Activated CD4-positive, alpha-beta T cell treated with anti-CD3 and anti-CD28 coated beads, Interleukin-2, amount 50 U/mL, for 4 hours (primary cell): ENCODE data around the gene LGR6.
"Not testable (repeated sequence)": the region's sequence is repeated elsewhere in the genome, so short reads cannot be mapped to it uniquely, and the experiment has no call there.

Experiments
- DNase-seq, 2 experiments: peaks; one replicate each; pipeline ENCODE4 v3.0.0-alpha.2; 2020

Gene LGR6

DNA sequence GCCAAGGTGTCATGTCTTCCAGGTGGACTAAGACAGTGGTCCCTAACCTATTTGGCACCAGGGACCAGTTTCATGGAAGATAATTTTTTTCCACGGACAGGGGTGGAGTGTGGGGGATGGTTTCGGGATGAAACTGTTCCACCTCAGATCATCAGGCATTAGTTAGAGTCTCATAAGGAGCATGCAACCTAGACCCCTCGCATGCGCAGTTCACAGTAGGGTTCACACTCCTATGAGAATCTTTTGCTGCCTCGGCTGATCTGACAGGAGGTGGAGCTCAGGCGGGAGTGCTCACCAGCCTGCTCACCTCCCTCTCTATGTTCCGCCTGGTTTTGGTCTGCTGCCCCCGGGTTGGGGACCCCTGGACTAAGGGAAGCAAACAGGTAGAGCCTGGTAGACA, 30.9 kb downstream of the LGR6 start:
- DNase-seq = no peak

DNA sequence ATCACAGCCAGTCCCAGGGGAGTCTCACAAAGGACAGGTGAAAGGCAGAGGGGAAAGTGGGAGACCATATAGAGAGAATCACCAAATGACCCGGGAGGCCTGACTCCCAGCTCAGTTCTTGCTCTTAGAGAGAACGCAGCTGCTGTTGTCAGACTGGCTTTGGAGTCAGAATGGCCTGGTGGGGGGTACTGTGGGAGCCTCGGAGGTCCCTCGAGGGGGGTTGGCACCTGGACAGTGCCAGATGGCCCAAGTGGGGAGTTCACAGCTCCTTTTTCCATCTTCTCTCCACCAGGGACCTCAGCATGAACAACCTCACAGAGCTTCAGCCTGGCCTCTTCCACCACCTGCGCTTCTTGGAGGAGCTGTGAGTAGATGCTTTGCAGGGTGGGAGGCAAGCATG, 31.5 kb downstream of the LGR6 start:
- no peak for DNase-seq

DNA sequence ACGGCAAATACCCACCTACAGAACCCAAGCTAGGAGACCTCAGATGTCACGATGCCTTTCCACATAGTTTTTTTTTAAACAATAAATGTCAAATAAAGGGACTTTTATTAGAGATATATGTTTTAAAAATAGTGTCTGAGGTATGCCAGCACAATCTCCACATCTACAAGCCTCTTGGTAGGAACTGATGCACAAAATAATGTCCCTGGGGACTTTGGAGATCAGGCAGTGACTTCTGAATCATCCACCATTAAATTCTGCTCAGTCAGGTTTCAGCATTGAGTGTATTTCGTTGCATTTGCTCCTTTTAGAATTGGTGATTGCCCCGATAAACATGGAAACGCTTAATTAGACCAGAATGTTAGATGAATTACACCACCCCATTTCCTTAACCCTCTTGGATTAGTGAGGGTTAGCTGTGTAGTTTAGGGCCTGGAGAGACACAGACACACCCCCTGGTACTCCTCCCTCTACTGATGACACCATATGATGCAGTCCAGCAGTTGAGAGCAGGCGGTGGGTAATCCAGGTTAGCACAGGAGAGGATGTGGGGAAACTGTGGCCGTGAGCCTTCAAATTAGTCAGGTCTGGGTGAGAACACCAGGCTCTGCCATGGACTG, 33.6 kb downstream of the LGR6 start:
- DNase-seq = no peak

DNA sequence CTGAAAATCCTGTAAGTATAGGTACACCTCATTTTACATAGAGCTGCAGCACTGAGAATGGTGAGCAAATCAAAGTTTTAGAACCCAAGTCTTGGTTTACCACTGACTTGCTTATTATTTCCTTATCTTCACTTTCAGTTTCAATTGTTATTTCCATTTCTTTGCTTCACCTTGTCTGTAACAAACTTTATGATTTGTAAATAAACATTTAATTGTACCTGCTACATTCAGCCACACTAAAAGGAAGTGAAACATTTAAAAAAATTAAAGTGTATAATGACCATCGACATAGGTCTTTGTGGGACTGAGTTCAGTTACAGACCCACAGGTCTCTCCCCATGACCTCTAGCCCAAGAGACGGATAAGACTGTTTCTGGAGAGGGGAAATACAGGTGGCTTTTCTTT, 34.4 kb downstream of the LGR6 start:
- no peak for DNase-seq

DNA sequence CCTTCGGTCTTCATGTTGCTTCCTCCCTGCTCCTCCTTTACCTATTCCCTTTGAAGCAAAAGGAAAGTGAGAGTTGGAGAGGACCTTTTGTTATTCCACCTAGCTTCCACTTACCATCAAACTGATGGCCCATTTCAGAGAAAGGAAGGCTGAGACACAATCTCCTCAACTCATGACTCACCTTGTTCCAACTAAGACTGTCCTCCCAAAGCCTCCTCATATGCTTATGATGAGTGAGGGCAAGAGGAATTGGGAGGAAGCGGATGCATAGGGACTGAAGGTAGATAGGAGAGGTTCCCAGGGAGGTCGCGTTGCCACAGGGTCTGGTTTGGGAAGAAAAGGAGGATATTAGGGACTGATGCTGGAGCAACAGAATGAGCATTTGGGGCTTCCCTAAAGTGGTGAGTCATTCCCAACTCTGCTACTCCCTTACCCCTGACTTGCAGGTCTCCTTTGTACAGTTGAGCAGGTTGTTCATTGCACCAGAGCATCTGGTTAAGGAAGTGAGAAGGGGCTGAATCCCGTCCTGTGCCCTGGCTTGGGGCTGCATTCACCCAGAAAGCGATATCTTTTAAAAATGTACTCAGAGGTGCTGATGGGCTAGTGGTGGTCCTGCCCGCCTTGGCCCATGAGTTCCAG, 35.0 kb downstream of the LGR6 start:
- no peak for DNase-seq

DNA sequence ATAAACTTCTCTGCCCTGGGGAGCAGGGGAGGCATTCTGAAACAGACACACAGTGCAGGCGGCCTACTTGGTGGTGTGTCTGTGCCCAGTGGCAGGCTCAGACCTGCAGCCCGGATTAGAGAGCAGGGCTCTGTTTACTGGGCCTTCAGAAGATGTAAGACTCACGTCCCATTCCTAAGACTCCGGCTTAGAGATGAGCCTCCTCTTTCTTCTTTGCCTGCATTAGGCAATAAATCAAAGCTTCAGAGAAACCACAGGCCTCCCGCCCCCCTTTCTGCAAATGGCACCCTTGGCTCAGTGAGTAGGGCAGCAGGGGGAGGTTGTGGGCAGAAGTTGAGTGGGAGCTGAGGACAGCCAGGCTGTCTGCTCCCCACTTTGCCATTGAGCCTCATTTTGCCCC, 35.8 kb downstream of the LGR6 start:
- no peak for DNase-seq

DNA sequence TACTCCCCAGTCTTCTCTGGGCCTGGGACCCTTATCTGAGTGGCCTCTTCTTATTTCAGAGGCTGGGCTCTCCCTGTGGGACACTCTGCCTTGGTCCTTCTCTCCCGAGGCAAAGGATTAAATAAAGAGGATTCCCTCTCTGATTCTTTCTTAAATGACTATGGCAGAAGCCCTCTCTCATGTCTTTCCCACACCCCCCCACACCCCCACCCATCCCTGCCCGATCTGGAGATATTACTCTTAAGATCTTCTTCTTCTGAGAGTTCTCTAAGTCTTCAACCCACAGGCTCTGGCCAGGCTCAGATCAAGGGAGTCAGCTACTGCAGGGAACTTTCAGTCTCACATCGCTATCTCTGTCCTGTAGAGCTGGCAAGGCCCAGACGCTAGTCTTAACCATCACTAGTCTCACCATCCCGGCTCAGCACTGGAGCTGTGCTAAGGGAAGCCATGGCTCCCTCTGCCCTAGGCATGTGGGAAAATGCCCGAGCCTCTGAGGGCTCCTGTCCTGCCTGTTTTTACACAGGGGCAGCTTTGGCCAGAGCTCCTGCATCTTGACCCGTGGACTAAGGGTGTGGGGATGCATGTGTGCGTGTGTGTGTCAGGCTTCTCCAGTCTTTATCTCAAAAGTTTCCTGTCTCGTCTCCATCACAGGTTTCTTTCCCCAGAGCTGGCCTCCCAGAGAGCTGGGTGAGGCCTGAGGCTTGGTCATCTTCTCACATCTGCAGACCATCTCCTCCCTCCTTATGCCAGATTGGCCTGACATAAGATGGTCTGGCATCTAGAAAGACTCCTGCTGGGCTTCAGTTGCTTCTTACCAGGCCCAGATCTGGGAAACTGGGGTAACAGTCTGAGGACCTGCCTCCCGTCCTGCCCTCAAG, 36.7 kb downstream of the LGR6 start:
- no peak for DNase-seq

DNA sequence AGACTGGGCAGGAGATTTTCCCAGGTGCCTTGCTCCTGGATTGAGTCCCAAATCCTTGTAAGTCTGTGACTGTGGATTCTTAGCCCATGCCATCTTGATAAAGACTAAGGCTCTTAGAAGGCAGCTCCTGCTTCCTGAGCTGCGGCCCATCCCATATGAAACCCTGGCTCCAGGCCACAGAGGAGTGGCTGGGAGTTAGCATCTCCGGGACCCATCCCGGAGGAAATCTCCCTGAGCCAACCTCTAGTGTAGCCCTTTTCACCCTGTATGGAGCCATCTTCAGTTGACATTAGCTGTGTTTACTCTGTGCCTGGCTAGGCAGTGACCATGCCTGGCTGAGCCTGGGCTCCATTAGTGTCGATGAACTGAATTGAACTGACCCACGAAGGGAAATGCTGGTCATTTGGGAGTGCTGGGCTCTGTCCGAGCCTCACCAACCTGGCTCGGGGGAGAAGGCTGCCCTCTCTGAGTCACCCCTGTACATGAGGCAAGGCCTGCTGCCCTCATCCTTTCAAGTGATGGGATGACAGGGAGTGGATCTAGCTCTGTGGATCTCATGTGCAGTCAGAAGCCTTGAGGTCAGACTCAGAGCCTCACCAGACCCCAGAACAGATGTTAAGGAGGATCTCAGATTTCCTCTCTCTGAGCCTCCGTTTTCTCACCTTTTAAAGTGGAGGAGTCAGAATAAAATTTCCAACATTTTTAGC, 37.5 kb downstream of the LGR6 start:
- DNase-seq = no peak

DNA sequence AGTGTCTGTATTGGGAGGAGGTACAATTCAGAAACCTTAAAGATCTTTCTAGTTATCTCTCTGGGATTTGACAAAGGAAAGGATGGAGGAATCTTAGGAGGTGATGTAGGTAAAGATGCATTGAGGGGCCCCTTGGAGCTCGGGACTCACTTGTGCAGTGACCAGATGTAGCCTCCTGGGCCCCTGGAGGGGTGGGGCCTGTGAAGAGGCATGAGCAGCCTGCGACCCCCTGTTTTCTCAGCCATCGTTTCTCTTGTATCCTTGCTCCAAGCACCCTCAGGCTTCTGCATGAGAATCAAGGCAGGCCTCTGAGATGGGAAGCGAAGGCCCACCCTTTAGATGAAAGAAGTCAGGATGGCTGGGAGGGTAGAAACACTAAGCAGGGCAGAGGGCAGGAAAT, 39.6 kb downstream of the LGR6 start:
- no peak for DNase-seq

DNA sequence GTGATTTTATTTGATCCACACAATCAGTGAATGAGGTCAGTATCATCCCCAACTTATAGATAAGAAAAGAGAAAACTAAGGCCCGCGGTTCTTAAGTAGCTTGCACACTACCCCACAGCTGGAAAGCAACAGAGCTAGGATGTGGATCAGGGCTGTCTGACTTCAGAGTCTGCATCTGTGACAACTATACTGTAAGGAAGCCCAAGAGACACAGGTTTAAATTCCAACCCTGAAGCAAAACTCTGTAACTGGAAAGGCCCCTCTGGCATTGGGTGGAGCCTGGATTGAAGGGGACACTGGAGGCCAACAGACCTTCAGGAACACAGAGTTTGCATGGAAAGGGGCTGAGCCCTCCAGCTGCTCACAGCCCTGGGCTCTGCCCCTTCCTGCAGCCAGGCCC, 40.2 kb downstream of the LGR6 start:
- DNase-seq = no peak

DNA sequence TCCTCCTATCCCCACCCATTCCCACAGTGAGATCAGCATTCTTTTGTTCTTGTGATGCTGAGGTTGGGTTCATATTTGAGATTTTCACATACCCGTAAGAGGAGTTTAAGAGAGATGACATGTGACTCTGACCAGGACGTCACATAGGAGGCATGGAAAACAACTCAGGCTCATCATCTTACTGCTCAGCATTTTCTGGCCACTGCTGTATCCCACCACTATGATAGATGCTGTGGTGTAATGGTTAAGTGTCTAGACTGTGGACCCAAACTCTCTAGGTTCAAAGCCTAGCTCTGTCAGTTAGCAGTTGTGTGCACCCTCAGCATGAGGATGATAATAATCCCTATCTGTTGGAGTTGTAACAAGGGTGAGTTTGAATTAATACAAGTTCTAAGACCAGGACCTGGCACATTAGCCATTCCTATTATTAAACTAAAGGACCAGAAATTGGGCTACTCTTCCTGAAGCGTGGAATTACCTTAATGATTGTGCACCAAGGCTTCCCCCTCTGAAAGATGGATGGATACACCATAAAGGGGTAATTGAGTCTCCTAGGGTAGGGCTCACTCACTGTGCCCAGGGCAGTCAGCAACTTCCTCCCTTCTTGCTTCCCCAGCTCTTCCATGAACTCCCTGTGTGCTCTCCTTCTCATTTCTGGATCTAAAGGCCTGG, 40.9 kb downstream of the LGR6 start:
- DNase-seq = no peak

DNA sequence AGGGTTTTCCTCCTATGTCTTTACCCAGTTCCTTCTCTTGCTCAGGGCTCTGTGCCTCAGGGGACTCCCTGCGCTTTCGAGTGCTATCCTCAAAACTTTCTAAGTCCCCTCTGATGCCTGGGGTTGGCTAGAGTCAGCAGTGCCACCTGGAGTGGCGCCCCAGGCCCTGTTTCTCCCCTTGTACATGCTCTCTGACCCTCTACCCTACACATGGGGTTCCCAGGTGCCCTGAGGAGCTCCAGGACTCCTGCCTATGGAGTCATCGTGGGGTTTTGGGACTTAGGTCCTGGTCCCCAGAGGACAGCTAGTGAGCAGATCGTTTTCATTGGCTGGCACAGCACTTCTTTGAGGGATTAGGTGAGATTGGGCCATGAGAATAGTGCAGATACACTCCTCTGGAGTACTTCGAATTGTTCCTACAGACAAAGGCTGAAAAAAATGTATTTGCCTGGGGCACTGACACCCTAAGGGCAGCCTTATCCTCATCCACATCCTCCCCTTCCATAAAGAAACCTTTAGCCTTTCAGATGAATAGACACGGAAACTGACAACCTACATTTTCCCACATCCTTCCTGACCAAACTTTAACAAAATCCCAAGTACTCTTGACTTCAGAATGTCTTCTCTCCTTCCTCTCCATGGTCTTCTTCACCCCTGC, 41.5 kb downstream of the LGR6 start:
- no peak for DNase-seq

DNA sequence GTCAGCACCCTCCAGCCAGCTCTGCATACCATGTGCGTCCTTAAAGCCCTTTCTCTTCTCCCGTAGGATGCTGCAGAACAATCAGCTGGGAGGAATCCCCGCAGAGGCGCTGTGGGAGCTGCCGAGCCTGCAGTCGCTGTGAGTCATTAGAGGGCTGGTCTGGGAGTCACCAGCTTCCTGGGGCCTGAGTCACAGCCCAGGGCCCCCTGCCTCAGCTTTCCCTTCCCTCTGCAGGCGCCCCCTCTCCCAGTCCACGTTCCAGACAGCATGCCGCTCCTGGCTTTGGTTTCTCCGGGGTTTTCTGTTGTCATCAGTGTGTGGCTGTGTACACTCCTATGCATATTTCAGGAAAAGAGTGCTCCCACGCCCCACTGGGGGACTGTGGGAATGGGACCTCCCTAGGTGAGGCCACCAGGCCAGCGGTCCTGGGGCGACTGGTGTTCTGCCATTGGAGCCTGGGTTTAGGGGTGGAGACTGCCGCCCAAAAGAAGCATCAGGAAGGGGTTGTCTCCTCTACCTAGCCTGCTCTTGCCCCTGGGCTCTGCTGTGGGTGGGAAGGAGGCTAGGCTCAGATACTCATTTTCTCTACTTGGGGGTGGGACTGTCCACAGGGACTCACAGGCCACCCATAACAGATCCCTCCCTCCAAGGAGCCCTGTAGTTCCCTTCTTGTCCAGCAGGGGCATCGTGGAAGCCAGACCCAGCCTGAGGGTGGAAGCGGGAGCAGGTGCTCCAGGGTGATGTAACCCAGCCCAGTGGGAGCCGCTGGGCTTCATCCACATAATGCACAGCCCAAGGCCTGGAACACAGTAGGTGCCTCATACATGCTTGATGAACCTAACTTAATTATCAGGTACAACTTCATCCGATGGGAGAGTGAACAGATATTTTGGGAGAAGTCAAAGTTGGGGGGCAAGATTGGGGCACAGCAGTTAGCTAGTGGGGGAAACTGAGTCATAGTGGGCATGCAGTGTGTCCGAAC, 42.5 kb downstream of the LGR6 start:
- peak; percentile 53 to 58 for DNase-seq

DNA sequence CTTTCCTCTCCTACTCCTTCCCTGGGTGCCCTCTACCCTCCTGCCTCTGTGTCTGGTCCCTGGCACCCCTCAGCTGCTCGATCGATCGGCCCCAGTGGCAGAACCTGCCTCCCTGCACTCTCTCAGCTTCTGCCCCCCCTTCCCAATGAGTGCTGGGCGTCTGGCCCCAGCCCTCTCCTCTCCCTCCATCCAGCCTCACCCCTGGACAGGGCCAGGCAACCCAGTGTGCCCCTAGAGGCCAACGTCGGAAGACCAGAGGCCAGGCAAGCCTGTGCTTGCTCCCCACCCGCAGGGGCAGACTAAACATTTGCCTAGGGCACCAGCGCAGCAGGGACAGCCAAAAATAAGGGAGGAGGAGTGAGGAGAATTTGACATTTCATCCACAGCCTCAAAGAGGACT, 43.5 kb downstream of the LGR6 start:
- no peak for DNase-seq

DNA sequence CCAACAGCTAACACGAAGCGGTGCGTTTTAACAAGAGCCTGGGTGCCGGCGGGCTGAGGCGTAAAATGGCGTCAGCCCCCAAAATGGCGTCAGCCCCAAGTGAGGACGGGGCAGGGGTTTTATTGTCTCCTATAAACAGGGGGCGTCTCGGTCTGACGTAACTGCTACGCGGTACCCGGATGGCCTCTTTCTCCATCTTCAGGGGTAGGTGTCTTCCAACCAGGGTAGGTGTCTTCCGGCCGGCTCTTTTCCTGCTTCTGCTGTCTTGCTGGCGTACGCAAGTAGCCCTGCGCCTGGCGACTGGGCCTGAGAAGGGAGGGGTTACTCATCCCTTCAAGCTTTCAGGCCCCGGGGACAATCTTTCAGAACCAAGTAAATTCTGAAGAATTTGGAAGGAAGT, 45.3 kb downstream of the LGR6 start:
- no peak for DNase-seq

DNA sequence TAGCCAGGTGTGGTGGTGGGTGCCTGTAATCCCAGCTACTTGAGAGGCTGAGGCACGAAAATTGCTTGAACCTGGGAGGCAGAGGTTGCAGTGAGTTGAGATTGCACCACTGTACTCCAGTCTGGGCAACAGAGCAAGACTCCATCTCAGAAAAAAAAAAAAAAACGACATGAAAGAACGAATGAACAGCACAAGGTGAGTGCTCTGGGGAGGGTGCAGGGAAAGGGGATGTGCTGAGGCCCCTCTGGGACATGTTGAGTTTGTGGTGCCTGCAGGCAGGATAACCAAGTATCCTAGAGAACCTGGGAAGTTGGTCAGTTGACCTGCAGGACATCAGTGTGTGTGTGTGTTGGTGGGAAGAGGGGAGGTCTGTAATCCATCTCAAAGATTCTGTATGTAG, 46.6 kb downstream of the LGR6 start:
- DNase-seq = not testable (repeated sequence)

DNA sequence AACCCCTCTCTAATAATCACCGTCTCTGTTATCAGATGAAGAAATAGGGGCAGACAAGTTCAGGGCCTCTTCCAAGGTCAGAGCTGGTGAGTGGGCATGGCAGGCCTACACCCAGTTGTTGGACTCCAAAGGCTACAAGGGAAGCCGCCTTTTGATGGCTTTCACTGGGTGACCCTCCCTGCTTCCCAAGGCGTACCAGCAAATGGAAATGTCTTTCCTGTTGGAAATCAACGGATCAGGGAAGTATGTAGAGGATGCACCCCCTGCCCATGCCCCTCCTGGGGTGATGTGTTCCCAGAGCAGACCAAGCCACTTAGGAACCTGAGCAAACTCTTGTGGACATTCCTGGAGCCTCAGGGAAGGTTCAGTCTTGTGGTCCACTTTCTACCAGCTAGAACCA, 47.4 kb downstream of the LGR6 start:
- no peak for DNase-seq

DNA sequence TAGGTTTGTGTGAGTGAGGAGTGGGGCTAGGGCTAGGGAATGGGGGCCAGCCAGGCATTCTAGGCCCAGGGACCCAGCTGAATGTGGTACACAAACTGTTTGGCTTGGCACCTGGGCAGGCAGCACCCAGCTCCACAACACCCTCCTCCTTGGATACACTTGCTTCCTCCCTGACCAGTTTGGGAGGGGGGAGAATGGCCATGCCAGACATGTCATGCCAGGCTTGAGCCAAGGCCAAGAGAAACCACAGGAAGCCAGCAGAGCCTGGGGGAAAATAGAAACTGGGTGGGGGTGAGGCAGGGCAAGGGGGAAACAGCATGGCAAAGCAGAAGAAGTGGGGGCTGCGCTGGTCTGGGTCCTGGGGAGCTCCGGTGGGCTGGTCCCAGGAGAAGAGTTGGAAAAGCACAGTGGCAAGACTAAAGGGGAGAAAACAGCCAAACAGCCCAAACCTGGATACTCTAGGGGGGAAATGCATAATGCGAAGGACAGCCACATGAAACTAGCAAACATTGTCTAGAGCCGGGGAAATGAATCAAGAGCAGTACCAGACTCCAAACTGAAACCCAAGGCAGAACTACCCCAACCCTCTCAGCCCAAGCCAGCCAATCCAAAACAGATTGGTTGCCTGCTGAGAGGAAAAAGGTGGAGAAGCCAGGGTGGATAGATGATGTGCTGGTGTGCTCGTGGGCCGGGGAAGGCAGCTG, 47.9 kb downstream of the LGR6 start:
- no peak for DNase-seq

DNA sequence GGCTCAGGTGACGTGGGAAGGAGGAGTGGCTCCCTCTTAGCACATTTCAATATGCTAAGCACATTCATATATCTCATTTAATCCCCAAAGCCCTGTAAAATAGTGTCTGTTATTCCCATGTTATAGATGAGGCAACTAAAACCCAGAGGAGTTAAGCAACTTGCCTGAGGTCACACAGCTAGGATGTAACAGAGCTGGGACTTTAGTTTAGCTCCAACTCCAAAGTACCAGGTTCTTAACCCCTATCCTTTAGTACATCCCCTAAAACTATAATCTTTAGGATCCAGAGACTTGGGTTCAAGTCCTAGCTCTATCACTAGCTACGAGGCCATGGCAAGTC, 48.5 kb downstream of the LGR6 start:
- no peak for DNase-seq

DNA sequence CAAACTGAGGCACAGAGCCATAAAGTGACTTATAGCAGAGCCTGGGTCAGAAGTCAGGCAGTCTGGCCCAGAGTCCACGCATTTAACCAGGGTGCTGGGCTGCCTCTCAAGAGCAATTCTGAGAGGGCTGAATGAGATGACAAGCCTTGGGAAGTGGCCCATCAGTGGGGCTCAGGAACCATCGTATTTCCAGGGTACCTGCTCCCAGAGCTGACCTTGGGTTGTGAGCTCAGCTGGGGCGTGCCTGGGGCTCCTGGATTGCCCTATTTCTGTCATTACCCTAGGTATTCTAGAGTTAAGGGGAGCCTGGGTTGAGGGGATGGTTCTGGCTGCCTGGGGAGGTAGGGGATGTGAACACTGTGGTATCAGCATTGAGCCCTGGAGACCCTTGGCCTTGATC, 49.4 kb downstream of the LGR6 start:
- DNase-seq = no peak

DNA sequence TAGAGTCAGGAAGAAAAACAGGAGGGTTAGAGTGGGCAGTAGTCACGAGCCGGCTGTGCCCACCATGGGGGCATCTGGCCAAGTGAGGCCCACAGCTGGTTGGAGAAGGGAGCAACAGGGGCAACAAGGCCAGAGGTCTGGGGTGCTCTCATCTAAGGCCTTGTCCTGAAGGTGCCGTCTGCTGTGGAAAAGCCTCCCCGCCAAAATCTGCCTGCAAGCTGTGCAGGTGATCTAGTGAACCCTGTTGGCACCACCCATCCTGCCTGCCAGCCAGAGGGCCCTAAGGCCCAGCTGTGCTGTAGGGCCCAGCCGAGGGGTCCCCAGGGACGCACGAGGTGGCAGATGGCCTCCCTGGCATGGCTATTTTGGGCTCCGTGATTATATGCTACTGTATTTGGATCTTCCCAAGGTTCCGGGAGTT, 51.3 kb downstream of the LGR6 start:
- no peak for DNase-seq
